GM12878 (cell line): ENCODE data around the gene SERTAD1. TPM values are rescaled to one million over a fixed set of nuclear protein-coding genes. Genes with fewer than 3 reads are reported as not detected.

Experiments used
- ATF3 ChIP-seq: IDR thresholded peaks from 2 replicates; pipeline ENCODE4 v1.6.1; 2011; ENCODE audit warnings: low read depth, mild to moderate bottlenecking, low read length, moderate library complexity, borderline replicate concordance; ENCODE audit errors: extremely low read depth
- BCL3 ChIP-seq: IDR thresholded peaks from 2 replicates; pipeline ENCODE4 v1.6.1; 2011; ENCODE audit warnings: borderline replicate concordance, low read depth, mild to moderate bottlenecking, moderate library complexity, low read length; ENCODE audit not compliant: insufficient read depth, poor library complexity, severe bottlenecking
- CBX5 ChIP-seq: sonication (generic); IDR thresholded peaks from 2 replicates; pipeline ENCODE4 v1.6.1; 2016; ENCODE audit warnings: low read depth, moderate library complexity, mild to moderate bottlenecking, inconsistent platforms
- CUX1 ChIP-seq: IDR thresholded peaks from 2 replicates; pipeline ENCODE4 v1.6.1; 2012; ENCODE audit warnings: improper control_type of control experiment, low read depth, low read length; ENCODE audit not compliant: insufficient replicate concordance
- ETV6 ChIP-seq, 2 experiments: fragments of 450-650 bp in 1 of 2; IDR thresholded peaks in 1 of 2; conservative IDR thresholded peaks in 1 of 2; 2 replicates each; pipeline ENCODE4 v1.6.1; 2014; ENCODE audit warnings: antibody characterized with exemption in 1 of 2, borderline replicate concordance in 1 of 2, low read depth in 1 of 2, mild to moderate bottlenecking in 1 of 2, moderate library complexity in 1 of 2
- GABPA ChIP-seq: IDR thresholded peaks from 2 replicates; pipeline ENCODE4 v1.6.1; 2014; ENCODE audit warnings: antibody characterized with exemption, low read depth, mild to moderate bottlenecking, inconsistent platforms
- KLF5 ChIP-seq: fragments of 450-650 bp; IDR thresholded peaks from 2 replicates; pipeline ENCODE4 v1.6.1; 2014; ENCODE audit warnings: mild to moderate bottlenecking; ENCODE audit not compliant: partially characterized antibody
- MXI1 ChIP-seq: fragments of 150-350 bp; IDR thresholded peaks from 2 replicates; pipeline ENCODE4 v1.6.1; 2011; ENCODE audit warnings: low read depth, mild to moderate bottlenecking, inconsistent platforms, low read length, improper control_type of control experiment
- MYB ChIP-seq: fragments of 150-350 bp; IDR thresholded peaks from 2 replicates; pipeline ENCODE4 v1.6.1; 2014; ENCODE audit warnings: mild to moderate bottlenecking, low read depth, low read length, borderline replicate concordance
- NBN ChIP-seq: fragments of 450-650 bp; IDR thresholded peaks from 2 replicates; pipeline ENCODE4 v1.6.1; 2016
- NFIC ChIP-seq: IDR thresholded peaks from 2 replicates; pipeline ENCODE4 v1.6.1; 2012; ENCODE audit warnings: low read depth, mild to moderate bottlenecking, inconsistent platforms, low read length, moderate library complexity
- PKNOX1 ChIP-seq: fragments of 450-650 bp; IDR thresholded peaks from 2 replicates; pipeline ENCODE4 v1.6.1; 2016; ENCODE audit warnings: mild to moderate bottlenecking
- POLR2AphosphoS2 ChIP-seq: IDR thresholded peaks from 2 replicates; pipeline ENCODE4 v1.6.1; 2011; ENCODE audit warnings: low read depth, mild to moderate bottlenecking, low read length, improper control_type of control experiment, moderate library complexity
- SMC3 ChIP-seq: IDR thresholded peaks from 2 replicates; pipeline ENCODE4 v1.6.1; 2011; ENCODE audit warnings: low read length, improper control_type of control experiment, borderline replicate concordance
- SUPT20H ChIP-seq: IDR thresholded peaks from 2 replicates; pipeline ENCODE4 v1.6.1; 2011; ENCODE audit warnings: low read depth, mild to moderate bottlenecking, low read length, moderate library complexity, borderline replicate concordance; ENCODE audit not compliant: control insufficient read depth
- ZBTB4 ChIP-seq: fragments of 450-650 bp; formaldehyde crosslinking; IDR thresholded peaks from 2 replicates; pipeline ENCODE4 v1.4.0; 2022; ENCODE audit warnings: mild to moderate bottlenecking, moderate library complexity
- polyA plus RNA-seq, 11 experiments: library from polyadenylated mRNA; depleted of rRNA in 4 of 11; unstranded in 6 of 11; stranded (reverse) in 5 of 11; fragments of >200 nt; fragmentation: Nextera tagmentation in 4 of 11; fragmentation: Illumina TruSeq in 1 of 11; extraction: Ambion mirVana in 4 of 11; extraction: Trizol in 1 of 11; gene quantifications; 1 replicate in 1 of 11; 2 replicates in 10 of 11; pipeline versions ENCODE4 v1.2.1 to v1.2.3, GENCODE V29; 2011 to 2016; ENCODE audit warnings: inconsistent platforms in 2 of 11, missing spikeins in 2 of 11, low read depth in 1 of 11
- total RNA-seq, 4 experiments: library from RNA; depleted of rRNA in 3 of 4; stranded (reverse); fragments of >200 nt in 3 of 4; fragmentation: Illumina TruSeq in 1 of 4; extraction: Trizol in 1 of 4; gene quantifications; 2 replicates each; pipeline versions ENCODE4 v1.2.1 to v1.2.3, GENCODE V29; 2013 to 2021

Gene SERTAD1
- total and polyA plus RNA-seq, 10 of the 15 experiments (the other 5 are each of a cell fraction or from before 2014, with no cell fraction given): 0.23 to 14.2 (median 8.0) TPM

GRCh38 chr19:40443131-40443999 is 17.6 kb upstream of the SERTAD1 start (continued):
- TF ChIP-seq NFIC (no peak), ZBTB4 (CRISPR knock-in tag) (no peak), POLR2AphosphoS2 (peak; percentile 35; the same call in 1 of the 2 replicates), PKNOX1 (peak; percentile 81), BCL3 (no peak), GABPA (no peak), KLF5 (no peak), ATF3 (no peak), ETV6 (conservative IDR thresholded peaks at IDR 0.05 in 1 of 2, IDR thresholded peaks at IDR 0.05 in 1 of 2; ENCODE audit: borderline replicate concordance in 1 of 2, low read depth in 1 of 2) (no peak), MYB (no peak), SUPT20H (no peak), CBX5 (no peak; the same call in 1 of the 2 replicates), NBN (no peak), SMC3 (no peak), MXI1 (peak; percentile 55; the same call in 1 of the 2 replicates), CUX1 (no peak)
